ENCODE results near the gene LRP3.
"Not testable (repeated sequence)": the region's sequence is repeated elsewhere in the genome, so short reads cannot be mapped to it uniquely, and the experiment has no call there.

Gene LRP3, protein sequence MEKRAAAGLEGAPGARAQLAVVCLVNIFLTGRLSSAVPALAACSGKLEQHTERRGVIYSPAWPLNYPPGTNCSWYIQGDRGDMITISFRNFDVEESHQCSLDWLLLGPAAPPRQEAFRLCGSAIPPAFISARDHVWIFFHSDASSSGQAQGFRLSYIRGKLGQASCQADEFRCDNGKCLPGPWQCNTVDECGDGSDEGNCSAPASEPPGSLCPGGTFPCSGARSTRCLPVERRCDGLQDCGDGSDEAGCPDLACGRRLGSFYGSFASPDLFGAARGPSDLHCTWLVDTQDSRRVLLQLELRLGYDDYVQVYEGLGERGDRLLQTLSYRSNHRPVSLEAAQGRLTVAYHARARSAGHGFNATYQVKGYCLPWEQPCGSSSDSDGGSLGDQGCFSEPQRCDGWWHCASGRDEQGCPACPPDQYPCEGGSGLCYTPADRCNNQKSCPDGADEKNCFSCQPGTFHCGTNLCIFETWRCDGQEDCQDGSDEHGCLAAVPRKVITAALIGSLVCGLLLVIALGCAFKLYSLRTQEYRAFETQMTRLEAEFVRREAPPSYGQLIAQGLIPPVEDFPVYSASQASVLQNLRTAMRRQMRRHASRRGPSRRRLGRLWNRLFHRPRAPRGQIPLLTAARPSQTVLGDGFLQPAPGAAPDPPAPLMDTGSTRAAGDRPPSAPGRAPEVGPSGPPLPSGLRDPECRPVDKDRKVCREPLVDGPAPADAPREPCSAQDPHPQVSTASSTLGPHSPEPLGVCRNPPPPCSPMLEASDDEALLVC
- 0 to 0.19 (median 0.09) reads per million in 3 donors for total RNA-seq

DNA sequence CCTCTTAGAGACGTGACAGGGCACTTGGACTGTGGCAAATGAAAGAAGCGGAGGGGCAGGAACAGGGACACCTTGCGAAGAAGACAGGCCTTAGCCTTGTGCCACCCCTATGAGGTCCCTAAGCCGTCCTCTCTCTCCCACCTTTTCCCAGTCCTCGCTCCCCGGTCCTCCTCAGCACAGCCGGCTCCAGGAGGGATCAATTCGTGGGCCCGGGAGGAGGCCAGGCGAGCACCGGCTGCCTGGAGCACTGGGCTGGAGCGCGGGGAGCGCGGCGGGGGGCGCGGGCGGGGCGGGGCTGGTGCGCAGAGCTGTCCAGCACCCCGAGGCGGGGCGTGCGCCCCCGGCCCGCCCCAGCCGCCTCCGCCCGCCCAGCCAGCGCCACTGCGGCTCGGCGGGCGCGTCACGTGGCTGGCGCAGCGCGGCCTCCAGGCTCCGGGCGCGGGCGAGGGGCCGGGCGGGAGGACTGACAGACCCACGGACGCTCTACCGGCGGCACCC, at the start of gene LRP3:
Gene LRP3 (plus strand): TSS at position 466 of the 498 bp plus-strand sequence. CDS start 456 bp downstream, outside the sequence.
- H3K36me3 ChIP-seq (ENCODE audit: control insufficient read depth, insufficient read depth, low read length), result no peaks in the 10 kb centered on the region
- no peak for DNase-seq
- H3K4me3 ChIP-seq (ENCODE audit: insufficient read depth, low read depth, low read length, poor library complexity, severe bottlenecking), result no peak within 1 kb of the TSS
- H3K27me3 ChIP-seq (replicated peaks; ENCODE audit: control insufficient read depth, insufficient read depth, low read length, poor library complexity, severe bottlenecking), result peaks cover 24% of the 10 kb centered on the region
- peaks cover 3% of the 10 kb centered on the region for H3K4me1 ChIP-seq (ENCODE audit: control insufficient read depth, insufficient read depth, low read length, poor library complexity, severe bottlenecking)
- H3K27ac ChIP-seq (ENCODE audit: insufficient read depth, low read length, poor library complexity, severe bottlenecking), result no peak within 1 kb of the TSS
- H3K9me3 ChIP-seq (ENCODE audit: control insufficient read depth, low read length), result no peaks in the 10 kb centered on the region

DNA sequence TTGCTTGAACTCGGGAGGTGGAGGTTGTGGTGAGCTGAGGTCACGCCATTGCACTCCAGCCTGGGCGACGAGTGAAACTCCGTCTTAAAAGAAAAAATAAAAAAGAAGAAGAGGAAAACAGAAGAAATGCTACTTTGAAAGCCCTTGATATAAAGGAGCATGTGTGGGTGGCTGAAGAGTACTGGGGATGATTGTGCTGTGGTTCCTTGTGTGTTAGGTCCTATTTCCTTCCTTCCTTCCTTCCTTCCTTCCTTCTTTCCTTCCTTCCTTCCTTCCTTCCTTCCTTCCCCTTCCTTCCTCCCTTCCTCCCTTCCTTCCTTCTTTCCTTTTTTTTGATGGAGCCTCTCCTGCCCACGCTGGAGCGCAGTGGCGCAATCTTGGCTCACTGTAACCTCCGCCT, 47.9 kb upstream of the LRP3 start:
- Histone ChIP-seq H3K4me1 (ENCODE audit: control insufficient read depth, insufficient read depth, low read length, poor library complexity, severe bottlenecking) (no peaks in the 10 kb centered on the region), H3K4me3 (ENCODE audit: insufficient read depth, low read depth, low read length, poor library complexity, severe bottlenecking) (no peak overlapping the region), H3K27ac (ENCODE audit: insufficient read depth, low read length, poor library complexity, severe bottlenecking) (no peak overlapping the region), H3K36me3 (ENCODE audit: control insufficient read depth, insufficient read depth, low read length) (no peaks in the 10 kb centered on the region), H3K27me3 (replicated peaks; ENCODE audit: control insufficient read depth, insufficient read depth, low read length, poor library complexity, severe bottlenecking) (no peaks in the 10 kb centered on the region), H3K9me3 (ENCODE audit: control insufficient read depth, low read length) (no peaks in the 10 kb centered on the region)
- DNase-seq, result no peak

DNA sequence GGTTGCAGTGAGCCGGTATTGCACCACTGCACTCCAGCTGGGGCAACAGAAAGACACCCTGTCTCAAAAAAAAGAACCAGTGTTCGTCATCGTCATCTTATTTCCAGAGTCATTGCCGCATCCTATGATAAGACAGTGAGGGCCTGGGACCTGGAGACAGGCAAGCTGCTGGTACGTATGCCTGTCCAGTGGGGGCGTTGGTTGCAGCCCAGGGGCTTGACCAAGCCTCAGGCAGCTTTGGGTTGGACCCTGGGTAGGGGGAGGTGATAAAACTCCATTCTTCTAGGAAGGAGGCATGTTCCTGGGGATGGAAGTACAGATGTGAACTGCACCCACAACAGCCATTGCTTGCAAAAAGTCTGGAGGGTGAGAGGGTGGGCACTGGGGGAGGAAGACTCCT, 46.6 kb upstream of the LRP3 start:
- Histone ChIP-seq H3K27ac (ENCODE audit: insufficient read depth, low read length, poor library complexity, severe bottlenecking) (no peak overlapping the region), H3K27me3 (replicated peaks; ENCODE audit: control insufficient read depth, insufficient read depth, low read length, poor library complexity, severe bottlenecking) (no peaks in the 10 kb centered on the region), H3K9me3 (ENCODE audit: control insufficient read depth, low read length) (no peaks in the 10 kb centered on the region), H3K36me3 (ENCODE audit: control insufficient read depth, insufficient read depth, low read length) (no peaks in the 10 kb centered on the region), H3K4me1 (ENCODE audit: control insufficient read depth, insufficient read depth, low read length, poor library complexity, severe bottlenecking) (no peaks in the 10 kb centered on the region), H3K4me3 (ENCODE audit: insufficient read depth, low read depth, low read length, poor library complexity, severe bottlenecking) (no peak overlapping the region)
- no peak for DNase-seq

DNA sequence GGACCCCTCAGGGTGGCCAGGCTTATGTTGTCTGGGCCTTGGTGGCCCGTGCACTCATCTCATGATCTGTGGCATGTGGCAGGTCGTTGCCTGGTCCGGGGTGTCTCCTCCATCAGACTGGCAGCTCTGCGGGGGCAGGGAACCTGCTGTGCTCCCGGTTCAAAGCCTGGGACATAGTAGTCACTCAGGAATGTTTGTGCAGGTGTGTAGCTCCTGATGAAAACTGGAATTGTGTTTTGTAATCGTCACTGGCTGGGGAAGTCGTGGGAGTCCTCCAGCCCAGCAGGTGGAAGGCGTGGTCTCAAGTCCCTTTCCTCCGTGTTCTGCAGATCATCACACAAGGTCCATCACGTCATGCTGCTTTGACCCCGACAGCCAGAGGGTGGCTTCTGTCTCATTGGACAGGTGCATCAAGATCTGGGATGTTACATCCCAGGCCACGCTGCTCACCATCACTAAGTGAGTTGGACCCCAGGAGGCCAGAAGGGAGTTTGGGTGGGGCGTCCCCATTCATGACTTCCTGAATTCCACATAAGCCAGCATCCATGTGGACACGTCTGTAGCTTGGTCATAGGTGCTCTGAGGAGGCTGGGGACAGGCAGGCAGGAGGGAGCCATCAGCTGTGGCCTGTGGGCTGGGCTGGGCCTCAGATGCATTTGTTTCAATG, 43.1 kb upstream of the LRP3 start:
- Histone ChIP-seq H3K9me3 (ENCODE audit: control insufficient read depth, low read length) (no peaks in the 10 kb centered on the region), H3K4me1 (ENCODE audit: control insufficient read depth, insufficient read depth, low read length, poor library complexity, severe bottlenecking) (no peaks in the 10 kb centered on the region), H3K4me3 (ENCODE audit: insufficient read depth, low read depth, low read length, poor library complexity, severe bottlenecking) (no peak overlapping the region), H3K27ac (ENCODE audit: insufficient read depth, low read length, poor library complexity, severe bottlenecking) (no peak overlapping the region), H3K27me3 (replicated peaks; ENCODE audit: control insufficient read depth, insufficient read depth, low read length, poor library complexity, severe bottlenecking) (no peaks in the 10 kb centered on the region), H3K36me3 (ENCODE audit: control insufficient read depth, insufficient read depth, low read length) (no peaks in the 10 kb centered on the region)
- DNase-seq, result no peak

DNA sequence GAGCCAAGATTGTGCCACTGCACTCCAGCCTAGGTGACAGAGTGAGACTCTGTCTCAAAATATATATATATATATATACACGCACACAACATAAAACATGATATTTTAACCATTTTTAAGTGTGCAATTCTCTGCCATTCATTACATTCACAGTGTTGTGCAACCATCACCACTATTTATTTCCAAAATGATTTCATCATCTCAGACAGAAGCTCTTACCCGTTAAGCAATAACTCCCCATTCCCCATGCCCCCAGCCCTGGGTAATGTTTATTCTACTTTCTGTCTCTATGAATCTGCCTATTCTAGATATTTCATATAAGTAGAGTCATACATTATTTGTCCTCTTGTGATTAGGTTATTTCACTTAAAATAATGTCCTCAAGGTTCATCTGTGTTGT, 42.0 kb upstream of the LRP3 start:
- Histone ChIP-seq H3K36me3 (ENCODE audit: control insufficient read depth, insufficient read depth, low read length) (no peaks in the 10 kb centered on the region), H3K9me3 (ENCODE audit: control insufficient read depth, low read length) (no peaks in the 10 kb centered on the region), H3K4me1 (ENCODE audit: control insufficient read depth, insufficient read depth, low read length, poor library complexity, severe bottlenecking) (no peaks in the 10 kb centered on the region), H3K27ac (ENCODE audit: insufficient read depth, low read length, poor library complexity, severe bottlenecking) (no peak overlapping the region), H3K27me3 (replicated peaks; ENCODE audit: control insufficient read depth, insufficient read depth, low read length, poor library complexity, severe bottlenecking) (no peaks in the 10 kb centered on the region), H3K4me3 (ENCODE audit: insufficient read depth, low read depth, low read length, poor library complexity, severe bottlenecking) (no peak overlapping the region)
- no peak for DNase-seq

DNA sequence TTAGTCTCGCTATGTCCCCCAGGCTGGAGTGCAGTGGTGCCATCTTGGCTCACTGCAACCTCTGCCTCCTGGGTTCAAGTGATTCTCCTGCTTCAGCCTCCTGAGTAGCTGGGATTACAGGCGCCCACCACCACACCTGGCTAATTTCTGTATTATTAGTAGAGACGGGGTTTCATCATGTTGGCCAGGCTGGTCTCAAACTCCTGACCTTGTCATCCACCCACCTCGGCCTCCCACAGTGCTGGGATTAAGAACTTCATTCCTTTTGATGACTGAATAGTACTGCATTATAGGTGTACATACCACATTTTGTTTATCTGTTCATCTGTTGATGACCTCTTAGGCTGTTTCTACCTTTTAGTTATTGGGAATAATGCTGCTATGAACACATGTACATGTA, 41.5 kb upstream of the LRP3 start:
- H3K27me3 ChIP-seq (replicated peaks; ENCODE audit: control insufficient read depth, insufficient read depth, low read length, poor library complexity, severe bottlenecking); H3K4me3 ChIP-seq (ENCODE audit: insufficient read depth, low read depth, low read length, poor library complexity, severe bottlenecking); DNase-seq; H3K36me3 ChIP-seq (ENCODE audit: control insufficient read depth, insufficient read depth, low read length); H3K9me3 ChIP-seq (ENCODE audit: control insufficient read depth, low read length); H3K27ac ChIP-seq (ENCODE audit: insufficient read depth, low read length, poor library complexity, severe bottlenecking); H3K4me1 ChIP-seq (ENCODE audit: control insufficient read depth, insufficient read depth, low read length, poor library complexity, severe bottlenecking): not testable (repeated sequence)

DNA sequence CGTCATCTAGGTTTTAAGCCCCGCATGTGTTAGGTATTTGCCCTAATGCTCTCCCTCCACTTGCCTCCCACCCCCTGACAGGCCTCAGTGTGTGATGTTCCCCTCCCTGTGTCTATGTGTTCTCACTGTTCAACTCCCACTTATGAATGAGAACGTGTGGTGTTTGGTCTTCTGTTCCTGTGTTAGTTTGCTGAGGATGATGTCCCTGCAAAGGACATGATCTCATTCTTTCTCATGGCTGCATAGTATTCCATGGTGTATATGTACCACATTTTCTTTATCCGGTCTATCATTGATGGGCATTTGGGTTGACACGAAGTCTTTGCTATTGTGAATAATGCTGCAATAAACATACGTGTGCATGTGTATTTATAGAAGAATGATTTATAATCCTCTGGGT, 39.8 kb upstream of the LRP3 start:
- not testable (repeated sequence) for DNase-seq; H3K27ac ChIP-seq (ENCODE audit: insufficient read depth, low read length, poor library complexity, severe bottlenecking); H3K4me1 ChIP-seq (ENCODE audit: control insufficient read depth, insufficient read depth, low read length, poor library complexity, severe bottlenecking); H3K4me3 ChIP-seq (ENCODE audit: insufficient read depth, low read depth, low read length, poor library complexity, severe bottlenecking); H3K9me3 ChIP-seq (ENCODE audit: control insufficient read depth, low read length); H3K36me3 ChIP-seq (ENCODE audit: control insufficient read depth, insufficient read depth, low read length); H3K27me3 ChIP-seq (replicated peaks; ENCODE audit: control insufficient read depth, insufficient read depth, low read length, poor library complexity, severe bottlenecking)

DNA sequence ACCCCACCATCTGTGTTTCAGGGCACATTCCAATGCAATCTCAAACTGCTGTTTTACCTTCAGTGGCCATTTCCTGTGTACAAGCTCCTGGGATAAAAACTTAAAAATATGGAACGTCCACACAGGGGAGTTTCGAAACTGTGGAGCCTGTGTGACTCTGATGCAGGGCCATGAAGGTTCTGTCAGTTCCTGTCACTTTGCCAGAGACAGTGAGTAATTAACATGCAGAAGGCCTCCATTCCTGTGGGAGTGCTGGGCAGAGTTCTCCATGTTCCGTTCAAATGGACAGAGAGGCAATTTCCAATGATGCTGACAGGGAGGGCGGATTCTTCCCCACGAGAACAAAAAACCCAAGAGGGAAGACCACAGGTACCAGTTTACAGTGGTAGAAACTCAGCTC, 37.8 kb upstream of the LRP3 start:
- DNase-seq, result no peak
- H3K27ac ChIP-seq (ENCODE audit: insufficient read depth, low read length, poor library complexity, severe bottlenecking), result no peak overlapping the region
- no peaks in the 10 kb centered on the region for H3K27me3 ChIP-seq (replicated peaks; ENCODE audit: control insufficient read depth, insufficient read depth, low read length, poor library complexity, severe bottlenecking)
- peaks cover 18% of the 10 kb centered on the region for H3K4me1 ChIP-seq (ENCODE audit: control insufficient read depth, insufficient read depth, low read length, poor library complexity, severe bottlenecking)
- H3K4me3 ChIP-seq (ENCODE audit: insufficient read depth, low read depth, low read length, poor library complexity, severe bottlenecking), result no peak overlapping the region
- H3K36me3 ChIP-seq (ENCODE audit: control insufficient read depth, insufficient read depth, low read length), result no peaks in the 10 kb centered on the region
- H3K9me3 ChIP-seq (ENCODE audit: control insufficient read depth, low read length), result no peaks in the 10 kb centered on the region

DNA sequence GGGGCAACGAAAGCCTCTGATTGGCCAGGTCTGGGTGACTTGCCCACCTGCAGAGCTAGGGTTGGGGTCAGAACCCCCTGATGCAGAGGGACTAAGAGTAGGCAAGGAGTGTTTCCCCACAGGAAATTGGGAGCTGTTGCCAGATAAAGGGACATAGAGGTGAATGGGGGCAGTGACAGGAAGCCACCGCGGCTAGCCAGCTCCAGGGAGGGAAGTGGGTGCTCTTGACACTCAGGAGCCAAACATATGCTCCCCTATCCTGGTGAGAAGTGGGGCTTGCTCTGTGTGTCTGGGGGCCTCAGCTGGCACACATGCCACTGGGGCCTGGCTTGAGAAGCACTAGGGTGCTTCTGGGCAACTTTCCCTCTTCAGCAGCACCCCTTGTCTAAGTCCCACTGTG, 36.2 kb upstream of the LRP3 start:
- H3K9me3 ChIP-seq (ENCODE audit: control insufficient read depth, low read length), result no peaks in the 10 kb centered on the region
- DNase-seq, result no peak
- H3K4me1 ChIP-seq (ENCODE audit: control insufficient read depth, insufficient read depth, low read length, poor library complexity, severe bottlenecking), result peaks cover 18% of the 10 kb centered on the region
- no peaks in the 10 kb centered on the region for H3K36me3 ChIP-seq (ENCODE audit: control insufficient read depth, insufficient read depth, low read length)
- no peaks in the 10 kb centered on the region for H3K27me3 ChIP-seq (replicated peaks; ENCODE audit: control insufficient read depth, insufficient read depth, low read length, poor library complexity, severe bottlenecking)
- H3K4me3 ChIP-seq (ENCODE audit: insufficient read depth, low read depth, low read length, poor library complexity, severe bottlenecking), result no peak overlapping the region
- no peak overlapping the region for H3K27ac ChIP-seq (ENCODE audit: insufficient read depth, low read length, poor library complexity, severe bottlenecking)

DNA sequence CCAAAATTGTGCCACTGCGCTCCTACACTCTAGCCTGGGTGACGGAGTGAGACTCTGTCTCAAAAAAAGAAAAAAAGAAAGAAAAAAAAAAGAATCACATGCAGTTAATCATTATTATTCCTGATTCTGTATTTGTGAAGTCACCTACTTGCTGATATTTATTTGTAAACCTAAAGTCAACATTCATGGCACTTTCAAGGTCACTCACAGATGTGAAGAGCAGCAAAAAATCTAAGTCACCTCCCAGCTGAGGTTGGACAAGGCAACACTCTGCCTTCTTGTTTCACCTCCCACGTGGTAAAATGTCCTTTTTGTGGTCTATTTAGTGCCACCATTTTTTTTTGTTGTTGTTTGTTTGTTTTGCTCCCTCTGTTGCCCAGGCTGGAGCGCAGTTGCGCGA, 35.8 kb upstream of the LRP3 start:
- Histone ChIP-seq H3K4me3 (ENCODE audit: insufficient read depth, low read depth, low read length, poor library complexity, severe bottlenecking) (no peak overlapping the region), H3K9me3 (ENCODE audit: control insufficient read depth, low read length) (no peaks in the 10 kb centered on the region), H3K36me3 (ENCODE audit: control insufficient read depth, insufficient read depth, low read length) (no peaks in the 10 kb centered on the region), H3K4me1 (ENCODE audit: control insufficient read depth, insufficient read depth, low read length, poor library complexity, severe bottlenecking) (peaks cover 18% of the 10 kb centered on the region), H3K27ac (ENCODE audit: insufficient read depth, low read length, poor library complexity, severe bottlenecking) (no peak overlapping the region), H3K27me3 (replicated peaks; ENCODE audit: control insufficient read depth, insufficient read depth, low read length, poor library complexity, severe bottlenecking) (no peaks in the 10 kb centered on the region)
- no peak for DNase-seq

Measured in effector memory CD4-positive, alpha-beta T cell (primary cell).